K562 (cell line): ENCODE results near the gene MAP1LC3B2. TPM values are rescaled to one million over a fixed set of nuclear protein-coding genes. Genes with fewer than 3 reads are reported as not detected.

ENCODE experiments used
- AFF1 ChIP-seq, 2 experiments: fragments of 450-650 bp; IDR thresholded peaks; 2 replicates each; pipeline ENCODE4 v1.6.1; 2018; ENCODE audit warnings: mild to moderate bottlenecking in 2 of 2, low read depth in 1 of 2; ENCODE audit not compliant: partially characterized antibody in 2 of 2
- BRD9 ChIP-seq: fragments of 450-650 bp; IDR thresholded peaks from 2 replicates; pipeline ENCODE4 v1.6.1; 2018; ENCODE audit warnings: low read depth; ENCODE audit not compliant: partially characterized antibody
- CBFA2T2 ChIP-seq: fragments of 450-650 bp; conservative IDR thresholded peaks from 2 replicates; pipeline ENCODE4 v1.6.1; 2017; ENCODE audit warnings: mild to moderate bottlenecking
- L3MBTL2 ChIP-seq: fragments of 450-650 bp; IDR thresholded peaks from 2 replicates; pipeline ENCODE4 v1.6.1; 2016; ENCODE audit warnings: mild to moderate bottlenecking, moderate library complexity
- POLR2B ChIP-seq: fragments of 450-650 bp; IDR thresholded peaks from 2 replicates; pipeline ENCODE4 v1.6.1; 2018; ENCODE audit warnings: low read depth; ENCODE audit not compliant: partially characterized antibody
- SAFB2 ChIP-seq: fragments of 200-400 bp; formaldehyde crosslinking; IDR thresholded peaks from 2 replicates; pipeline ENCODE4 v1.6.1; 2018; ENCODE audit warnings: borderline replicate concordance, low read length, low read depth, moderate library complexity; ENCODE audit not compliant: severe bottlenecking
- ZBTB17 ChIP-seq: fragments of 450-650 bp; formaldehyde crosslinking; IDR thresholded peaks from 2 replicates; pipeline ENCODE4 v1.4.0; 2020; ENCODE audit warnings: mild to moderate bottlenecking
- ZNF263 ChIP-seq: sonication (generic); formaldehyde crosslinking; IDR thresholded peaks from 2 replicates; pipeline ENCODE4 v1.8.0; 2022; ENCODE audit warnings: mild to moderate bottlenecking, missing genetic modification reagents, borderline replicate concordance
- ZNF316 ChIP-seq: fragments of 450-650 bp; IDR thresholded peaks from 2 replicates; pipeline ENCODE4 v1.6.1; 2016
- ZNF644 ChIP-seq: fragments of 200-800 bp; sonication (Bioruptor generic); IDR thresholded peaks from 2 replicates; pipeline ENCODE4 v1.6.1; 2016; ENCODE audit warnings: low read depth, missing genetic modification characterization, missing compliant biosample characterization
- ZNF668 ChIP-seq: fragments of 250-450 bp; sonication (Bioruptor Pico); IDR thresholded peaks from 2 replicates; pipeline ENCODE4 v1.8.0; 2022; ENCODE audit warnings: mild to moderate bottlenecking, inconsistent platforms
- polyA plus RNA-seq, 8 experiments: library from polyadenylated mRNA; depleted of rRNA in 4 of 8; stranded (reverse) in 5 of 8; unstranded in 3 of 8; fragments of >200 nt; fragmentation: Nextera tagmentation in 2 of 8; fragmentation: Illumina TruSeq in 1 of 8; extraction: Ambion mirVana in 2 of 8; extraction: Trizol in 1 of 8; gene quantifications; 2 replicates each; pipeline versions ENCODE4 v1.2.1 to v1.2.3, GENCODE V29; 2011 to 2014; ENCODE audit warnings: inconsistent platforms in 1 of 8, missing spikeins in 1 of 8
- total RNA-seq, 7 experiments: library from RNA; depleted of rRNA in 6 of 7; stranded (reverse); fragments of >200 nt in 6 of 7; fragmentation: Illumina TruSeq in 2 of 7; extraction: Trizol in 2 of 7; gene quantifications; 2 replicates each; pipeline versions ENCODE4 v1.2.1 to v1.2.3, GENCODE V29; 2011 to 2021; ENCODE audit warnings: low replicate concordance in 1 of 7
- TF ChIP-seq, protein P1 (sequence below): fragments of 250-450 bp; sonication (Bioruptor Pico); IDR thresholded peaks from 2 replicates; pipeline ENCODE4 v1.4.0; 2020; ENCODE audit warnings: mild to moderate bottlenecking, moderate library complexity, borderline replicate concordance
- TF ChIP-seq, protein P2 (sequence below): IDR thresholded peaks from 2 replicates; pipeline ENCODE4 v1.6.1; 2012; ENCODE audit warnings: low read depth, low read length, improper control_type of control experiment, borderline replicate concordance
- TF ChIP-seq, protein P3 (sequence below): fragments of 450-650 bp; formaldehyde crosslinking; IDR thresholded peaks from 2 replicates; pipeline ENCODE4 v1.4.0; 2020; ENCODE audit warnings: mild to moderate bottlenecking, moderate library complexity
- TF ChIP-seq, protein P4 (sequence below), 2 experiments: fragments of 250-450 bp in 1 of 2; fragments of 450-650 bp in 1 of 2; sonication (Bioruptor Pico) in 1 of 2; IDR thresholded peaks; 2 replicates each; pipeline versions ENCODE4 v1.6.1 to v1.8.0; 2016 to 2021; ENCODE audit warnings: mild to moderate bottlenecking in 2 of 2, moderate library complexity in 2 of 2, missing compliant biosample characterization in 1 of 2, missing genetic modification characterization in 1 of 2

Gene MAP1LC3B2
- total and polyA plus RNA-seq, 9 of the 15 experiments (the other 6 are each of a cell fraction or from before 2014, with no cell fraction given), result 0.53 to 2.8 (median 0.76) TPM; not detected in 2

GRCh38 chr12:116558280-116559161 lies 660 bp upstream of the MAP1LC3B2 start (continued):
- TF ChIP-seq, protein P1, sequence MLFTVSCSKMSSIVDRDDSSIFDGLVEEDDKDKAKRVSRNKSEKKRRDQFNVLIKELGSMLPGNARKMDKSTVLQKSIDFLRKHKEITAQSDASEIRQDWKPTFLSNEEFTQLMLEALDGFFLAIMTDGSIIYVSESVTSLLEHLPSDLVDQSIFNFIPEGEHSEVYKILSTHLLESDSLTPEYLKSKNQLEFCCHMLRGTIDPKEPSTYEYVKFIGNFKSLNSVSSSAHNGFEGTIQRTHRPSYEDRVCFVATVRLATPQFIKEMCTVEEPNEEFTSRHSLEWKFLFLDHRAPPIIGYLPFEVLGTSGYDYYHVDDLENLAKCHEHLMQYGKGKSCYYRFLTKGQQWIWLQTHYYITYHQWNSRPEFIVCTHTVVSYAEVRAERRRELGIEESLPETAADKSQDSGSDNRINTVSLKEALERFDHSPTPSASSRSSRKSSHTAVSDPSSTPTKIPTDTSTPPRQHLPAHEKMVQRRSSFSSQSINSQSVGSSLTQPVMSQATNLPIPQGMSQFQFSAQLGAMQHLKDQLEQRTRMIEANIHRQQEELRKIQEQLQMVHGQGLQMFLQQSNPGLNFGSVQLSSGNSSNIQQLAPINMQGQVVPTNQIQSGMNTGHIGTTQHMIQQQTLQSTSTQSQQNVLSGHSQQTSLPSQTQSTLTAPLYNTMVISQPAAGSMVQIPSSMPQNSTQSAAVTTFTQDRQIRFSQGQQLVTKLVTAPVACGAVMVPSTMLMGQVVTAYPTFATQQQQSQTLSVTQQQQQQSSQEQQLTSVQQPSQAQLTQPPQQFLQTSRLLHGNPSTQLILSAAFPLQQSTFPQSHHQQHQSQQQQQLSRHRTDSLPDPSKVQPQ (CRISPR knock-in tag), result no peak
- TF ChIP-seq ZBTB17 (CRISPR knock-in tag), result 0 out of 2 replicates have a peak, but pooled peaks have one; percentile 15
- 0 out of 2 replicates have a peak, but pooled peaks have one; percentile 5 for TF ChIP-seq ZNF316
- TF ChIP-seq AFF1 (IDR thresholded peaks at IDR 0.05; ENCODE audit: low read depth in 1 of 2, partially characterized antibody in 2 of 2), result no peak
- no peak for TF ChIP-seq ZNF668 (CRISPR knock-in tag)
- TF ChIP-seq, protein P2, sequence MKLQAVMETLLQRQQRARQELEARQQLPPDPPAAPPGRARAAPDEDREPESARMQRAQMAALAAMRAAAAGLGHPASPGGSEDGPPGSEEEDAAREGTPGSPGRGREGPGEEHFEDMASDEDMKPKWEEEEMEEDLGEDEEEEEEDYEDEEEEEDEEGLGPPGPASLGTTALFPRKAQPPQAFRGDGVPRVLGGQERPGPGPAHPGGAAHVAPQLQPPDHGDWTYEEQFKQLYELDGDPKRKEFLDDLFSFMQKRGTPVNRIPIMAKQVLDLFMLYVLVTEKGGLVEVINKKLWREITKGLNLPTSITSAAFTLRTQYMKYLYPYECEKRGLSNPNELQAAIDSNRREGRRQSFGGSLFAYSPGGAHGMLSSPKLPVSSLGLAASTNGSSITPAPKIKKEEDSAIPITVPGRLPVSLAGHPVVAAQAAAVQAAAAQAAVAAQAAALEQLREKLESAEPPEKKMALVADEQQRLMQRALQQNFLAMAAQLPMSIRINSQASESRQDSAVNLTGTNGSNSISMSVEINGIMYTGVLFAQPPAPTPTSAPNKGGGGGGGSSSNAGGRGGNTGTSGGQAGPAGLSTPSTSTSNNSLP, result 0 out of 2 replicates have a peak, but pooled peaks have one; percentile 13
- peak; percentile 25; the same call in 1 of the 2 replicates for TF ChIP-seq ZNF263 (CRISPR knock-in tag)
- peak; percentile 71 for TF ChIP-seq L3MBTL2
- peak; percentile 79 for TF ChIP-seq ZNF644 (tag)
- TF ChIP-seq, protein P3, sequence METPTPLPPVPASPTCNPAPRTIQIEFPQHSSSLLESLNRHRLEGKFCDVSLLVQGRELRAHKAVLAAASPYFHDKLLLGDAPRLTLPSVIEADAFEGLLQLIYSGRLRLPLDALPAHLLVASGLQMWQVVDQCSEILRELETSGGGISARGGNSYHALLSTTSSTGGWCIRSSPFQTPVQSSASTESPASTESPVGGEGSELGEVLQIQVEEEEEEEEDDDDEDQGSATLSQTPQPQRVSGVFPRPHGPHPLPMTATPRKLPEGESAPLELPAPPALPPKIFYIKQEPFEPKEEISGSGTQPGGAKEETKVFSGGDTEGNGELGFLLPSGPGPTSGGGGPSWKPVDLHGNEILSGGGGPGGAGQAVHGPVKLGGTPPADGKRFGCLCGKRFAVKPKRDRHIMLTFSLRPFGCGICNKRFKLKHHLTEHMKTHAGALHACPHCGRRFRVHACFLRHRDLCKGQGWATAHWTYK (CRISPR knock-in tag), result peak; percentile 48; the same call in 1 of the 2 replicates
- TF ChIP-seq SAFB2, result no peak
- peak; percentile 95 for TF ChIP-seq BRD9
- peak; percentile 46 for TF ChIP-seq POLR2B
- TF ChIP-seq, protein P4, sequence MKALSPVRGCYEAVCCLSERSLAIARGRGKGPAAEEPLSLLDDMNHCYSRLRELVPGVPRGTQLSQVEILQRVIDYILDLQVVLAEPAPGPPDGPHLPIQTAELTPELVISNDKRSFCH (CRISPR knock-in tag; IDR thresholded peaks at IDR 0.05), result no peak
- TF ChIP-seq, protein P4 (tag; IDR thresholded peaks at IDR 0.05), result peak; percentile 70
- TF ChIP-seq CBFA2T2, result 0 out of 2 replicates have a peak, but pooled peaks have one; percentile 4
